ENCODE measurements around the gene MTG2.

DNA sequence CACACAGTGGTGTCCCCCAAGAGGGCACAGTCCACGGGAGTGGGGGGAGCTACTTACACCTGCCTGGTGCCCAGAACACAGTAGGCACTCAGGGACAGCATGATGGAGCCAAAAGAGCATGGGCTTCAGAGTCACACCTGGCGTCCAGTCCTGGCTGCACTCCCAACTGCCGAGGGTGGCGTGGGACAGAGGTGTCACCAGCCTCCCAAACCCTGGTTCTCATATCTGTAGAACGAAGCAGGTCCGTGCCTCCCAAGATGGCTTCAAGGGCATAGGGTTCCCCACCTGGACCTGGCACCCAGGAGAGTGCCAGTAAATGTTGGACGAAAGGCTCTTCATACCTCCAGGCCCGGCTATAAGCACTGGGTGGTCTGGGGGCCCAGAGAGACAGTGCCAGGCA, 28.4 kb downstream of the MTG2 start:
- TF ChIP-seq CEBPB (IDR thresholded peaks at IDR 0.05; ENCODE audit: low read depth, low read length) (no peak), BHLHE40 (IDR thresholded peaks at IDR 0.05; ENCODE audit: low read depth, low read length) (no peak), RFX5 (IDR thresholded peaks at IDR 0.05; ENCODE audit: low read depth, low read length) (no peak)

Data from IMR-90 (cell line).